HG02623 (cell line): ENCODE data around the gene C1QTNF8.

ENCODE experiments used
- ATAC-seq: cut with Tn5 transposase; IDR thresholded peaks from one replicate; pipeline ENCODE4 v1.9.1; 2021; ENCODE audit warnings: moderate library complexity; ENCODE audit not compliant: unreplicated experiment

The C1QTNF8 gene

GRCh38 chr16:1127971-1128715, 32.1 kb upstream of the C1QTNF8 start:
- ATAC-seq, result no peak

- no peak for ATAC-seq
Observed at GRCh38 chr16:1127101-1127500, 31.1 kb upstream of the C1QTNF8 start.

- no peak for ATAC-seq
Observed at GRCh38 chr16:1126586-1126985, 30.5 kb upstream of the C1QTNF8 start.

GRCh38 chr16:1126044-1126443, 30.0 kb upstream of the C1QTNF8 start:
- no peak for ATAC-seq

GRCh38 chr16:1125471-1125870, 29.4 kb upstream of the C1QTNF8 start:
- ATAC-seq, result no peak

- no peak for ATAC-seq
Observed at GRCh38 chr16:1124795-1125194, 28.8 kb upstream of the C1QTNF8 start.

- ATAC-seq, result no peak
Observed at GRCh38 chr16:1124291-1124690, 28.2 kb upstream of the C1QTNF8 start.

GRCh38 chr16:1123525-1124230, 27.6 kb upstream of the C1QTNF8 start:
- ATAC-seq, result no peak

- ATAC-seq, result no peak
Observed at GRCh38 chr16:1122398-1122765, 26.3 kb upstream of the C1QTNF8 start.

- ATAC-seq, result no peak
Observed at GRCh38 chr16:1121601-1122397, 25.8 kb upstream of the C1QTNF8 start.

- no peak for ATAC-seq
Observed at GRCh38 chr16:1121009-1121408, 25.0 kb upstream of the C1QTNF8 start.

- ATAC-seq, result no peak
Observed at GRCh38 chr16:1120577-1120941, 24.5 kb upstream of the C1QTNF8 start.

- ATAC-seq, result no peak
Observed at GRCh38 chr16:1119766-1120576, 23.9 kb upstream of the C1QTNF8 start.

- ATAC-seq, result no peak
Observed at GRCh38 chr16:1119129-1119528, 23.1 kb upstream of the C1QTNF8 start.

- no peak for ATAC-seq
Observed at GRCh38 chr16:1117926-1118325, 21.9 kb upstream of the C1QTNF8 start.

- no peak for ATAC-seq
Observed at GRCh38 chr16:1117176-1117900, 21.3 kb upstream of the C1QTNF8 start.

GRCh38 chr16:1116693-1117077, 20.6 kb upstream of the C1QTNF8 start:
- no peak for ATAC-seq

- no peak for ATAC-seq
Observed at GRCh38 chr16:1113889-1114526, 18.0 kb upstream of the C1QTNF8 start.

GRCh38 chr16:1113489-1113888, 17.4 kb upstream of the C1QTNF8 start:
- no peak for ATAC-seq
